ENCODE results near the gene ARL8A. TPM values are rescaled to one million over a fixed set of nuclear protein-coding genes. Genes with fewer than 3 reads are reported as not detected.

The ARL8A gene
- total and polyA plus RNA-seq, 10 of the 15 experiments (the other 5 are each of a cell fraction or from before 2014, with no cell fraction given) = 0.34 to 49.2 (median 15.4) TPM

DNA sequence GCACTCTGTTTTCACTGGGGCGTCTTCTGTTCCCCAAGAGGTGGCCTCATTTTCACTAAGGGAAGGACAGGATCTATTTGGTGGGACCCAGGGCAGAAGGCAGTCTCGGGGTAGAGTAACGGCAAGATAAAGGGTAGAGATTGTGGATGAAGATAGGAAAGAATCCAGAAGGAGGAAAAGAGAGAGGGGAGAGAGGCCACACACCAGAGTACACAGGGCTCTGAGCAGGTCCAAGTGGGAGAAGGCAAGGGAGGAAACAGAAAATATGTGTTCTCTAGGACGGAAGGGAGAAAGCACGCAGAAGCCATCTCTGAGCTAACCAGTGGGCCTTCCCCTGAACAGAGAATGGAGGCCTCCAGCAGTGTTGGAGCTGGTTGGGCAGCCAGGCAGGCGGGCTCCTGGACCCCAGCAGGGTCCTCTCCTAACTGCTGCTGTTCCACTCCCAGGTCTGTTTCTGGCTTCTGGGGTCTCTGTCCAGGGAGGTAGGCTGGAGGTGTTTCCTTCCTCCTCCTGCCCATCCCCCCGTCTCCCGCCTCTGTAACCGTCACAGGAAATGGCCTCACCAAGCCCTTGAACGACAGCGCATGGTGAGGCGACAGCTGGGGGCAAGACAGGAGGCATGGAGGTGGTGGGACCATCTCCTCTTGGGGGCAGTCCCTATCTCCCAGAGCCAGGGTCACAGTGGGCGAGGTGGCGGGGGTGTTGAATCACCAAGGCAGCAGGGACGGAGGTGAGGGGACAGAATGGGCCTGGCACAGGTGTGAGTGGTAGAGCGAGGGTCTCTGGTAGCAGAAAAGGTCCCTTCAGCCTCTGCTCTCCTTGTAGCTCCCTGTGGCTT is 15.2 kb upstream of the ARL8A start (continued):
- TF ChIP-seq STAT1 (conservative IDR thresholded peaks at IDR 0.05) = no peak
- TF ChIP-seq SMARCA5 (IDR thresholded peaks at IDR 0.05) = peak; percentile 14; the same call in 1 of the 2 replicates
- TF ChIP-seq ZBED1 (IDR thresholded peaks at IDR 0.05; ENCODE audit: borderline replicate concordance) = peak; percentile 67; the same call in 1 of the 2 replicates
- no peak for TF ChIP-seq RFX5 (IDR thresholded peaks at IDR 0.05; ENCODE audit: low read depth, low read length)
- peak; percentile 61; the same call in 1 of the 2 replicates for TF ChIP-seq SMAD5 (IDR thresholded peaks at IDR 0.05; ENCODE audit: low read depth)
- peak; percentile 84 for TF ChIP-seq YY1 (IDR thresholded peaks at IDR 0.05; ENCODE audit: low read depth, low read length)
- TF ChIP-seq NFYB (IDR thresholded peaks at IDR 0.05; ENCODE audit: insufficient read depth, low read depth, low read length) = no peak
- TF ChIP-seq, protein P1, sequence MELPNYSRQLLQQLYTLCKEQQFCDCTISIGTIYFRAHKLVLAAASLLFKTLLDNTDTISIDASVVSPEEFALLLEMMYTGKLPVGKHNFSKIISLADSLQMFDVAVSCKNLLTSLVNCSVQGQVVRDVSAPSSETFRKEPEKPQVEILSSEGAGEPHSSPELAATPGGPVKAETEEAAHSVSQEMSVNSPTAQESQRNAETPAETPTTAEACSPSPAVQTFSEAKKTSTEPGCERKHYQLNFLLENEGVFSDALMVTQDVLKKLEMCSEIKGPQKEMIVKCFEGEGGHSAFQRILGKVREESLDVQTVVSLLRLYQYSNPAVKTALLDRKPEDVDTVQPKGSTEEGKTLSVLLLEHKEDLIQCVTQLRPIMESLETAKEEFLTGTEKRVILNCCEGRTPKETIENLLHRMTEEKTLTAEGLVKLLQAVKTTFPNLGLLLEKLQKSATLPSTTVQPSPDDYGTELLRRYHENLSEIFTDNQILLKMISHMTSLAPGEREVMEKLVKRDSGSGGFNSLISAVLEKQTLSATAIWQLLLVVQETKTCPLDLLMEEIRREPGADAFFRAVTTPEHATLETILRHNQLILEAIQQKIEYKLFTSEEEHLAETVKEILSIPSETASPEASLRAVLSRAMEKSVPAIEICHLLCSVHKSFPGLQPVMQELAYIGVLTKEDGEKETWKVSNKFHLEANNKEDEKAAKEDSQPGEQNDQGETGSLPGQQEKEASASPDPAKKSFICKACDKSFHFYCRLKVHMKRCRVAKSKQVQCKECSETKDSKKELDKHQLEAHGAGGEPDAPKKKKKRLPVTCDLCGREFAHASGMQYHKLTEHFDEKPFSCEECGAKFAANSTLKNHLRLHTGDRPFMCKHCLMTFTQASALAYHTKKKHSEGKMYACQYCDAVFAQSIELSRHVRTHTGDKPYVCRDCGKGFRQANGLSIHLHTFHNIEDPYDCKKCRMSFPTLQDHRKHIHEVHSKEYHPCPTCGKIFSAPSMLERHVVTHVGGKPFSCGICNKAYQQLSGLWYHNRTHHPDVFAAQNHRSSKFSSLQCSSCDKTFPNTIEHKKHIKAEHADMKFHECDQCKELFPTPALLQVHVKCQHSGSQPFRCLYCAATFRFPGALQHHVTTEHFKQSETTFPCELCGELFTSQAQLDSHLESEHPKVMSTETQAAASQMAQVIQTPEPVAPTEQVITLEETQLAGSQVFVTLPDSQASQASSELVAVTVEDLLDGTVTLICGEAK (IDR thresholded peaks at IDR 0.05; ENCODE audit: borderline replicate concordance) = peak; percentile 42; the same call in 1 of the 2 replicates
- no peak for TF ChIP-seq FOXK2 (IDR thresholded peaks at IDR 0.05)
- no peak for TF ChIP-seq RUNX3 (IDR thresholded peaks at IDR 0.05; ENCODE audit: low read length)
- TF ChIP-seq LARP7 (IDR thresholded peaks at IDR 0.05) = no peak
- no peak for TF ChIP-seq ZZZ3 (IDR thresholded peaks at IDR 0.05; ENCODE audit: control insufficient read depth, insufficient read length, low read depth)
- TF ChIP-seq SREBF1 (IDR thresholded peaks at IDR 0.05; ENCODE audit: low read length) = no peak
- TF ChIP-seq NFYA (IDR thresholded peaks at IDR 0.05; ENCODE audit: borderline replicate concordance, low read depth, low read length) = no peak
- TF ChIP-seq SMC3 (IDR thresholded peaks at IDR 0.05; ENCODE audit: borderline replicate concordance, low read length) = no peak
- peak; percentile 5 for TF ChIP-seq IKZF1 (conservative IDR thresholded peaks at IDR 0.05)
- no peak for TF ChIP-seq MEF2A (IDR thresholded peaks at IDR 0.05; ENCODE audit: insufficient read depth, low read depth, low read length)
- no peak for TF ChIP-seq CREB1 (IDR thresholded peaks at IDR 0.05; ENCODE audit: low read depth)
- no peak for TF ChIP-seq JUNB (IDR thresholded peaks at IDR 0.05)
- TF ChIP-seq POU2F2 (IDR thresholded peaks at IDR 0.05; ENCODE audit: borderline replicate concordance, low read depth, low read length) = peak; percentile 74; the same call in 2 of the 3 replicates
- peak; percentile 17 for TF ChIP-seq MEF2B (IDR thresholded peaks at IDR 0.05; ENCODE audit: partially characterized antibody, poor library complexity, severe bottlenecking)
- TF ChIP-seq, protein P2, sequence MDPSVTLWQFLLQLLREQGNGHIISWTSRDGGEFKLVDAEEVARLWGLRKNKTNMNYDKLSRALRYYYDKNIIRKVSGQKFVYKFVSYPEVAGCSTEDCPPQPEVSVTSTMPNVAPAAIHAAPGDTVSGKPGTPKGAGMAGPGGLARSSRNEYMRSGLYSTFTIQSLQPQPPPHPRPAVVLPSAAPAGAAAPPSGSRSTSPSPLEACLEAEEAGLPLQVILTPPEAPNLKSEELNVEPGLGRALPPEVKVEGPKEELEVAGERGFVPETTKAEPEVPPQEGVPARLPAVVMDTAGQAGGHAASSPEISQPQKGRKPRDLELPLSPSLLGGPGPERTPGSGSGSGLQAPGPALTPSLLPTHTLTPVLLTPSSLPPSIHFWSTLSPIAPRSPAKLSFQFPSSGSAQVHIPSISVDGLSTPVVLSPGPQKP (IDR thresholded peaks at IDR 0.05; ENCODE audit: low read depth, low read length) = no peak
- no peak for TF ChIP-seq ZSCAN29 (IDR thresholded peaks at IDR 0.05)
- TF ChIP-seq PAX8 (IDR thresholded peaks at IDR 0.05) = no peak
- TF ChIP-seq, protein P3, sequence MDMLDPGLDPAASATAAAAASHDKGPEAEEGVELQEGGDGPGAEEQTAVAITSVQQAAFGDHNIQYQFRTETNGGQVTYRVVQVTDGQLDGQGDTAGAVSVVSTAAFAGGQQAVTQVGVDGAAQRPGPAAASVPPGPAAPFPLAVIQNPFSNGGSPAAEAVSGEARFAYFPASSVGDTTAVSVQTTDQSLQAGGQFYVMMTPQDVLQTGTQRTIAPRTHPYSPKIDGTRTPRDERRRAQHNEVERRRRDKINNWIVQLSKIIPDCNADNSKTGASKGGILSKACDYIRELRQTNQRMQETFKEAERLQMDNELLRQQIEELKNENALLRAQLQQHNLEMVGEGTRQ (IDR thresholded peaks at IDR 0.05; ENCODE audit: borderline replicate concordance, low read depth, low read length) = no peak
- TF ChIP-seq SREBF2 (IDR thresholded peaks at IDR 0.05; ENCODE audit: low read length) = no peak
- TF ChIP-seq ZNF24 (IDR thresholded peaks at IDR 0.05) = no peak

Measured in GM12878 (cell line).